GM06990 (cell line): ENCODE data around the gene GRK5.

ENCODE experiments used
- DNase-seq: peaks from one replicate; pipeline ENCODE4 v3.0.0-alpha.2; 2011; ENCODE audit not compliant: insufficient read length; ENCODE audit errors: extremely low read depth
- H3K27me3 ChIP-seq: replicated peaks from 2 replicates; pipeline ENCODE4 v1.6.0; 2011; ENCODE audit warnings: low read length; ENCODE audit not compliant: control insufficient read depth, insufficient read depth
- H3K36me3 ChIP-seq: 2 replicates; pipeline ENCODE4 v1.5.1; 2011; ENCODE audit warnings: low read length; ENCODE audit not compliant: control insufficient read depth, insufficient read depth
- H3K4me3 ChIP-seq: replicated peaks from 2 replicates; pipeline ENCODE4 v1.5.1; 2011; ENCODE audit warnings: low read depth, mild to moderate bottlenecking, control low read depth, low read length
- CTCF ChIP-seq: IDR thresholded peaks from 2 replicates; pipeline ENCODE4 v1.5.1; 2011; ENCODE audit warnings: low read length, control low read depth, mild to moderate bottlenecking, inconsistent platforms; ENCODE audit not compliant: insufficient read depth, poor library complexity, severe bottlenecking

GRK5 gene

GRCh38 chr10:119319161-119319919 lies 112.0 kb downstream of the GRK5 start:
- Histone ChIP-seq H3K36me3 (peaks cover 3% of the 10 kb centered on the region; the same call in 1 of the 2 replicates), H3K4me3 (no peak overlapping the region), H3K27me3 (no peaks in the 10 kb centered on the region)
- TF ChIP-seq CTCF, result no peak
- no peak for DNase-seq

- no peak for DNase-seq
- TF ChIP-seq CTCF, result no peak
- H3K27me3 ChIP-seq, result no peaks in the 10 kb centered on the region
- H3K36me3 ChIP-seq, result peaks cover 3% of the 10 kb centered on the region
- H3K4me3 ChIP-seq, result no peak overlapping the region
Observed at GRCh38 chr10:119319920-119320258, 112.5 kb downstream of the GRK5 start.

- peaks cover 3% of the 10 kb centered on the region for H3K36me3 ChIP-seq
- DNase-seq, result no peak
- H3K4me3 ChIP-seq, result no peak overlapping the region
- H3K27me3 ChIP-seq, result no peaks in the 10 kb centered on the region
- TF ChIP-seq CTCF, result no peak
Observed at GRCh38 chr10:119320981-119321380, 113.6 kb downstream of the GRK5 start.

GRCh38 chr10:119323085-119324016 lies 116.0 kb downstream of the GRK5 start:
- H3K4me3 ChIP-seq, result no peak overlapping the region
- no peaks in the 10 kb centered on the region for H3K27me3 ChIP-seq
- DNase-seq, result no peak
- peaks cover 10% of the 10 kb centered on the region for H3K36me3 ChIP-seq
- TF ChIP-seq CTCF, result no peak

- H3K4me3 ChIP-seq, result no peak overlapping the region
- peaks cover 9% of the 10 kb centered on the region for H3K36me3 ChIP-seq
- no peaks in the 10 kb centered on the region for H3K27me3 ChIP-seq
- TF ChIP-seq CTCF, result no peak
- no peak for DNase-seq
Observed at GRCh38 chr10:119325131-119325530, 117.8 kb downstream of the GRK5 start.
